Fibroblast of villous mesenchyme (primary cell): ENCODE data around the gene ACOT7. TPM values are rescaled to one million over a fixed set of nuclear protein-coding genes. Genes with fewer than 3 reads are reported as not detected.

ENCODE experiments used
- DNase-seq: peaks from one replicate; pipeline ENCODE4 v3.0.0-alpha.2; 2010; ENCODE audit warnings: low read depth
- H3K4me3 ChIP-seq: 2 replicates; pipeline ENCODE4 v1.5.1; 2011; ENCODE audit warnings: low read depth, mild to moderate bottlenecking, low read length
- total RNA-seq: library from RNA; depleted of rRNA; stranded (reverse); fragments of >200 nt; gene quantifications from 2 replicates; pipeline ENCODE4 v1.2.3, GENCODE V29; 2012
- TF ChIP-seq, protein P1 (sequence below): IDR thresholded peaks from 2 replicates; pipeline ENCODE4 v1.5.1; 2012; ENCODE audit warnings: low read depth, mild to moderate bottlenecking, low read length; ENCODE audit not compliant: insufficient read depth

ACOT7 gene
- total RNA-seq, 1 donor, result 17.3 TPM

DNA sequence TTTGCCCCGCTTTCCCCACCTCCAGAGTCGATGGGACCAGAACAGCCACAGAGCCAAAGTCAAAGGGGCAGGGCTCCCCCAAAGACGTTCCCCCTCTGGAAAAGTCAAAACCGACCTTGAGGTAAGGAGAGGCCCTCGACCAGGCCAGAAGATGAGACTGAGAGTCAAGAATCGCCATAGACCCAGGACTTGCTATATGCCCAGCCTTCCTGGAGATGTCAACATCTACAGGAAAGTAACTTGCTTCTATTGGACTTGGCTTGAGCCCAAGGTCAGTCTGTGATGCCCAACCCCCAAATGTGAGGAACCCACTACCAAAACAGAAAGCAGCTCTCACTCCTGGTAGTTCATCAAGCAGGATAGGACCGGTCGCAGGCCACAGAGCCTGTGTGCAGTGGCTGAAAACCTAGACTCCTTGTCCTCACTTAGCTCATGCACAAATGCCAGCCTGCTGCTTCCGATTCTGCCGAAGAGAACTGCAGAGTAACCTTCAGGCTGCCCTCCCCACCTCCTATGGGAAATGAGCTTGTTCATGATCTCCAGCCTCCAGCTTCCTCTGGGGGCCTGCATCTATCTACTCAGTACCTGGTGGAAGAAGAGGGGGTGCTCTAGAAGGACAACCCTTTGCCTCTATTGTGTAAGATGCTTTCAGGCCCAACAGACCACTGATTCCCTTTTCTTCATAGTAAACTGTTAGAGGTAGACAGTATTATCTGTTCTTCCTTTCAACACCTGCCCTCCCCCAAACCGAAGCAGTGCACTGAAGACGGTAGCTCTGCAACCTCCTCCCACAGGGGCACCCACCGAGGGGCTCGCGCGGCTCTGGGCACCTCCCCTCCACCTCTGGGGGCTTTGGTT is 1.4 kb downstream of the ACOT7 start:
- TF ChIP-seq, protein P1, sequence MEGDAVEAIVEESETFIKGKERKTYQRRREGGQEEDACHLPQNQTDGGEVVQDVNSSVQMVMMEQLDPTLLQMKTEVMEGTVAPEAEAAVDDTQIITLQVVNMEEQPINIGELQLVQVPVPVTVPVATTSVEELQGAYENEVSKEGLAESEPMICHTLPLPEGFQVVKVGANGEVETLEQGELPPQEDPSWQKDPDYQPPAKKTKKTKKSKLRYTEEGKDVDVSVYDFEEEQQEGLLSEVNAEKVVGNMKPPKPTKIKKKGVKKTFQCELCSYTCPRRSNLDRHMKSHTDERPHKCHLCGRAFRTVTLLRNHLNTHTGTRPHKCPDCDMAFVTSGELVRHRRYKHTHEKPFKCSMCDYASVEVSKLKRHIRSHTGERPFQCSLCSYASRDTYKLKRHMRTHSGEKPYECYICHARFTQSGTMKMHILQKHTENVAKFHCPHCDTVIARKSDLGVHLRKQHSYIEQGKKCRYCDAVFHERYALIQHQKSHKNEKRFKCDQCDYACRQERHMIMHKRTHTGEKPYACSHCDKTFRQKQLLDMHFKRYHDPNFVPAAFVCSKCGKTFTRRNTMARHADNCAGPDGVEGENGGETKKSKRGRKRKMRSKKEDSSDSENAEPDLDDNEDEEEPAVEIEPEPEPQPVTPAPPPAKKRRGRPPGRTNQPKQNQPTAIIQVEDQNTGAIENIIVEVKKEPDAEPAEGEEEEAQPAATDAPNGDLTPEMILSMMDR, result no peak
- no peak for DNase-seq
- peak overlapping the region; percentile 68 for H3K4me3 ChIP-seq

DNA sequence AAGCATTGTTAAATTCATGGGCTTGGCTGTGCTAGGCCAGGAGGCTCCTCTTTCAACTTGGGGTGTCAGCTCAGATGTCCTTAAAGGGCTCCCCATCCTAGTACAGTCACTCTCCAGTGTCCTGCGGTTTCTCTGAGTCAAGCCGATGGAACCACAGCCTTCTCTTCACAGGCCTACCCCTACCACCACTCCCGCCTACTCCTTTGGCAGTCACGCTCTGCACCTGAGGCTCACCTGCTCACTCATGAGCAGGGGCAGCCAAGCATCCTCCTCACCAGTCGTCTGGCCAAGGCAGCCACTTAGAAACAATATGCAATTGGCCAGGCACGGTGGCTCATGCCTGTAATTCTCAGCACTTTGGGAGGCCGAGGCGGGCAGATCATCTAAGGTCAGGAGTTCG is 3.6 kb downstream of the ACOT7 start:
- no peak for DNase-seq
- TF ChIP-seq, protein P1, result no peak
- H3K4me3 ChIP-seq, result no peak overlapping the region

DNA sequence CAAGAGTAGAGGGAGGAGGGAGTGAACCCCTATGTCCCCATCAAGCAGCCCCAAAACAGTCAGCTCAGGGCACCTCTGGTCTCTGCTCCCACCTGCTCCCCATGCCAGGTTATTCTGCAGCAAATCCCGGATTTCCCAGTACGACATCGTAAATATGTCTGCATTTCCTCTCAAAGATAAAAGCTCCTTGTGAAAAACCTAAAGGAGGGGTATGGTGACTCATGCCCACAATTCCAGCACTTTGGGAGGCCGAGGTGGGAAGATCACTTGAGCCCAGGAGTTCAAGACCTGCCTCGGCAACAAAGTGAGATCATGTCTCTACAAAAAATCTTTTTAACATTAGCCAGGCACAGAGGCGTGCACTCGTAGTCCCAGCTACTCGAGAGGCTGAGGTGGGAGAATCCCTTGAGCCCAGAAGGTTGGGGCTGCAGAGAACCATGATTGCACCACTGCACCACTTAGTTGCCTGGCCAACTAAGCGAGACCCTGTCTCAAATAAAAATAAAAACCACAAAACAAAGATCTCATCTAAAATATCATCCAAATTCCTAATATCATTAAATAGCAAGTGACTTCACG is 7.1 kb downstream of the ACOT7 start:
- TF ChIP-seq, protein P1, result no peak
- H3K4me3 ChIP-seq, result peak overlapping the region; percentile 47
- DNase-seq, result peak; percentile 83

DNA sequence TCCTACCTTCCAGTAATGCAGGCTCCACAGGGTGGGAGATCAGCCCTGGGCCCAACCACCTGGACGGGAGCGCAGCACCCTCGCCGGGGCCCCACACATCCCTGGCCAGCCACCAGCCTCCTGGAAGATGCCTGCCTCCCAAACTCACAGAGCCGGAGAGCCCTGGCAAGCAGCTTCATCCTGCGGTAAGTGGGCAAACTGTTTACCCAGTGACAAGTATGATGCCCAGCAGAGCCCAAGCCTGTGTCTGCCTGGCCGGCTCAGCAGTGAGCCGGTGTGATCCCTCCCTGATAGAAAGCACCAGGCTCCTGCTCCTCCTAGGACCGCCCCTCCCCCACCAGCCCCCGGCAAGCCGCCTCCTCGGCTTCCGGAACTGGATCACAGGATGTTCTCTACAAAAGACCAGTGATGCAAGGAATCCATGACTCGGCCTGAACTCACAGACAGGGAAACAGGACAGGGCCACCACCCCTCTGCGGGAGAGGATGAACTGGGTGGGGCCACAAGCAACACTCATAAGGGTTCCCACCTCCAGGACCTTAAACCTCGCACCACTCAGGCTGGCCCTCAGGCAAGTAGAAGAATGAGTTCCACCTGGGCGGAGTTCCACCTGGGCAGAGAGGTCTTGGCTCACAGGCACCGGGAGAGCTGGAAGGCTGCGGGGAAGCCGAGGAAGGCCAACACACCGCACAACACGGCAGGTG is 7.9 kb downstream of the ACOT7 start:
- DNase-seq, result peak; percentile 89
- TF ChIP-seq, protein P1, result no peak
- peak overlapping the region; percentile 47 for H3K4me3 ChIP-seq

DNA sequence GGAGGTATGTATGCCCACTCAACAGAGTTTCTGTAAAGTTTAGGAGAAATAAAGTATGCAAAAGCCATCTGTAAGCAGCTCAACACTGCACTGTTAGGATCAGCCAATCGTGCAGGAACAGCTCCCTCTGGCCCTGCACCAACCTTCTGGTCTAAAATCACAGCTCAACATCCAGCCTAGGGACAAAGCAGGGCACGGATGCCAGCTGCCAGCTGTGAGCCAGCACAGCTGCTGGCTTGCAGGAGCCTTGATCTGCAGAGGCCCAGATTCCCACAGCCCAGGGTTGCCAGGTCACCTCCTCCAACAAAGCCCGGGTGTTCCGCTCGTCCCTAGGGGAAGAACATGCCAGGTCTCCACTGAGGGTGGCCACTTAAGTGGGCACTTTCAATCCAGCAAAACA is 8.6 kb downstream of the ACOT7 start:
- no peak for DNase-seq
- TF ChIP-seq, protein P1, result no peak
- peak overlapping the region; percentile 47 for H3K4me3 ChIP-seq

DNA sequence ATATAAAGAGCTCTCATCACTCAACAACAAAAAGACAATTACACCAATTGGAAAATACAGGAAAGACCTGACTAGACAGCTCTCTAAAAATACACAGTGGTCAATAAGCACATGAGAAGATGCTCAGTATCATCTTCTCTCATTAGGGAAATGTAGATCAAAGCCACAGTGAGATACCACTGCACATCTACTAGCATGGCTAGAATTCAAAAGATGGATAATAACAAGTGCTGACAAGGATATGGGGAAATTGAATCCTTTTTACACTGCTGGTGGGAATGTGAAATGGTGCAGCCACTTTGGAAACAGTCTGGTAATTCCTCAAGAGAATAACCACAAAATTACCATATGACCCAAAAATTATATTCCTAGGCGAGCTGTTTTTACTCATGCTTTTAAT is 9.4 kb downstream of the ACOT7 start:
- TF ChIP-seq, protein P1, result no peak
- no peak overlapping the region for H3K4me3 ChIP-seq
- DNase-seq, result no peak
